ENCODE results near the gene PRKAR1A. TPM values are rescaled to one million over a fixed set of nuclear protein-coding genes. Genes with fewer than 3 reads are reported as not detected.

Gene PRKAR1A
- total and polyA plus RNA-seq, 4 donors = 55.6 to 118 (median 104) TPM

GRCh38 chr17:68507576-68507975 lies 4.7 kb upstream of the PRKAR1A start:
- peaks cover 1 to 10% (median 7%) of the 10 kb centered on the region in 4 donors for H3K4me1 ChIP-seq (ENCODE audit: control insufficient read depth in 4 of 4, insufficient read depth in 4 of 4, low read length in 3 of 4)
- no peaks in the 10 kb centered on the region for H3K27me3 ChIP-seq (ENCODE audit: control insufficient read depth in 4 of 4, insufficient read depth in 4 of 4, low read length in 3 of 4)
- H3K36me3 ChIP-seq (ENCODE audit: control insufficient read depth in 4 of 4, insufficient read depth in 3 of 4, low read depth in 1 of 4, low read length in 3 of 4) = no peaks in the 10 kb centered on the region
- H3K9ac ChIP-seq (ENCODE audit: low read depth in 1 of 2, low read length in 2 of 2) = no peak overlapping the region
- 89% methylated on average over 3 of the region's 3 CpGs for WGBS
- no peak for DNase-seq (ENCODE audit: low spot score)
- no peaks in the 10 kb centered on the region for H3K9me3 ChIP-seq (ENCODE audit: control insufficient read depth in 4 of 4, low read length in 3 of 4)
- H3K27ac ChIP-seq (ENCODE audit: low read depth in 1 of 2, low read length in 2 of 2) = no peak overlapping the region
- H3K4me3 ChIP-seq (ENCODE audit: low read depth in 1 of 3, low read length in 3 of 3) = no peak overlapping the region
- TF ChIP-seq SP1 (IDR thresholded peaks at IDR 0.05) (no peak), REST (IDR thresholded peaks at IDR 0.05) (no peak), JUND (IDR thresholded peaks at IDR 0.05) (no peak), HNF4A (conservative IDR thresholded peaks at IDR 0.05) (no peak), MAX (IDR thresholded peaks at IDR 0.05) (no peak), YY1 (IDR thresholded peaks at IDR 0.05) (no peak)

- H3K27ac ChIP-seq (ENCODE audit: low read depth in 1 of 2, low read length in 2 of 2) = peak overlapping the region in 1 of 2 donors; percentile 22
- DNase-seq (ENCODE audit: low spot score) = no peak
- H3K36me3 ChIP-seq (ENCODE audit: control insufficient read depth in 4 of 4, insufficient read depth in 3 of 4, low read depth in 1 of 4, low read length in 3 of 4) = no peaks in the 10 kb centered on the region
- H3K4me1 ChIP-seq (ENCODE audit: control insufficient read depth in 4 of 4, insufficient read depth in 4 of 4, low read length in 3 of 4) = peaks cover 1 to 22% (median 13%) of the 10 kb centered on the region in 4 donors
- no peaks in the 10 kb centered on the region for H3K27me3 ChIP-seq (ENCODE audit: control insufficient read depth in 4 of 4, insufficient read depth in 4 of 4, low read length in 3 of 4)
- H3K9ac ChIP-seq (ENCODE audit: low read depth in 1 of 2, low read length in 2 of 2) = no peak overlapping the region
- H3K4me3 ChIP-seq (ENCODE audit: low read depth in 1 of 3, low read length in 3 of 3) = no peak overlapping the region
- WGBS = 61% methylated on average over 9 of the region's 9 CpGs
- TF ChIP-seq EGR1 (IDR thresholded peaks at IDR 0.05; ENCODE audit: low read depth in 2 of 2) = no peak
- TF ChIP-seq YY1 (IDR thresholded peaks at IDR 0.05) = no peak
- TF ChIP-seq SP1 (IDR thresholded peaks at IDR 0.05) = no peak
- TF ChIP-seq FOXA1 (IDR thresholded peaks at IDR 0.05) = no peak
- TF ChIP-seq ATF3 (IDR thresholded peaks at IDR 0.05) = no peak
- no peaks in the 10 kb centered on the region for H3K9me3 ChIP-seq (ENCODE audit: control insufficient read depth in 4 of 4, low read length in 3 of 4)
Observed at GRCh38 chr17:68509141-68510057, 2.8 kb upstream of the PRKAR1A start.

- H3K9ac ChIP-seq (ENCODE audit: low read depth in 1 of 2, low read length in 2 of 2) = peak overlapping the region in 1 of 2 donors; percentile 74
- no peak for DNase-seq (ENCODE audit: low spot score)
- TF ChIP-seq EGR1 (IDR thresholded peaks at IDR 0.05; ENCODE audit: low read depth in 2 of 2) = no peak
- no peak for TF ChIP-seq FOXA2 (IDR thresholded peaks at IDR 0.05)
- TF ChIP-seq GABPA (IDR thresholded peaks at IDR 0.05 in 1 of 2, conservative IDR thresholded peaks at IDR 0.05 in 1 of 2) = no peak
- no peak for TF ChIP-seq FOXA1 (IDR thresholded peaks at IDR 0.05)
- no peak for TF ChIP-seq NR2F2 (IDR thresholded peaks at IDR 0.05)
- TF ChIP-seq RAD21 (IDR thresholded peaks at IDR 0.05) = peak; percentile 23 to 34
- no peak for TF ChIP-seq TAF1 (conservative IDR thresholded peaks at IDR 0.05)
- peak; percentile 62 for TF ChIP-seq HNF4G (IDR thresholded peaks at IDR 0.05)
- no peak for TF ChIP-seq ZBTB33 (IDR thresholded peaks at IDR 0.05)
- TF ChIP-seq YY1 (IDR thresholded peaks at IDR 0.05) = peak; percentile 42
- TF ChIP-seq MAX (IDR thresholded peaks at IDR 0.05) = no peak
- TF ChIP-seq REST (IDR thresholded peaks at IDR 0.05) = peak; percentile 12
Observed at GRCh38 chr17:68511254-68511670, 968 bp upstream of the PRKAR1A start.

More at GRCh38 chr17:68511254-68511670, 968 bp upstream of the PRKAR1A start:
- Histone ChIP-seq H3K4me1 (ENCODE audit: control insufficient read depth in 4 of 4, insufficient read depth in 4 of 4, low read length in 3 of 4) (peaks cover 1 to 32% (median 15%) of the 10 kb centered on the region in 4 donors), H3K9me3 (ENCODE audit: control insufficient read depth in 4 of 4, low read length in 3 of 4) (no peaks in the 10 kb centered on the region), H3K27me3 (ENCODE audit: control insufficient read depth in 4 of 4, insufficient read depth in 4 of 4, low read length in 3 of 4) (no peaks in the 10 kb centered on the region), H3K36me3 (ENCODE audit: control insufficient read depth in 4 of 4, insufficient read depth in 3 of 4, low read depth in 1 of 4, low read length in 3 of 4) (peaks cover 0 to 10% (median 1%) of the 10 kb centered on the region in 4 donors), H3K4me3 (ENCODE audit: low read depth in 1 of 3, low read length in 3 of 3) (peak overlapping the region; percentile 61 to 95 (median 92)), H3K27ac (ENCODE audit: low read depth in 1 of 2, low read length in 2 of 2) (peak overlapping the region; percentile 85 to 100)
- WGBS = 16% methylated on average over 10 of the region's 10 CpGs
